Measurements from ENCODE around the gene MDFI.
A peak's percentile ranks its signal among the peaks of the same experiment; 100 is the strongest.

The MDFI gene

DNA sequence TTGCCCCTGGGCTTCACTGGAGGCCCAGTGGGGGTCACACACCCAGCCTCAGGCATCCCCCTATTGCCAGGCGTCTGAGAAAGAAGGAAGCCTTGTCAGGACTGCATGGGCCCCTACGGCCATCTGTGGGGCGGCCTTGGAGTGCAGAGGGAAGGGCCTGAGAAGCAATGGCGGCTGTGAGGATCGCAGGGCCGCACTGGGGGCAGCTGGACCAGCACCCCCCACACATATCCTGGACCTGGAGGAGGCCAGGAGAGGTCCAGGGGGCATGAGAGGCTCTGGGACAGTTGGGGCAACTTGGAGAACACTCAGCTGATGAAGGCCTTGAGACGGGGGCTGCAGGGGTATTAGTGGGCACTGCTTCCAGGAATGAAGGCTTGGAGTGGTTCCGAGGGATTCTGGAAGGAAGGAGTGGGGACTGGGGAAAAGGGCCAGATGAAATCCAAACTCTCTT lies 16.5 kb downstream of the MDFI start:
- no peak for DNase-seq (ENCODE audit: low spot score)
- H3K27ac ChIP-seq: peak overlapping the region; percentile 28; the same call in 1 of the 2 replicates
- POLR2A ChIA-PET (ENCODE audit: low non-redundant PET): no interaction called here
- CTCF ChIA-PET: no interaction called here
- TF ChIP-seq, protein P1, sequence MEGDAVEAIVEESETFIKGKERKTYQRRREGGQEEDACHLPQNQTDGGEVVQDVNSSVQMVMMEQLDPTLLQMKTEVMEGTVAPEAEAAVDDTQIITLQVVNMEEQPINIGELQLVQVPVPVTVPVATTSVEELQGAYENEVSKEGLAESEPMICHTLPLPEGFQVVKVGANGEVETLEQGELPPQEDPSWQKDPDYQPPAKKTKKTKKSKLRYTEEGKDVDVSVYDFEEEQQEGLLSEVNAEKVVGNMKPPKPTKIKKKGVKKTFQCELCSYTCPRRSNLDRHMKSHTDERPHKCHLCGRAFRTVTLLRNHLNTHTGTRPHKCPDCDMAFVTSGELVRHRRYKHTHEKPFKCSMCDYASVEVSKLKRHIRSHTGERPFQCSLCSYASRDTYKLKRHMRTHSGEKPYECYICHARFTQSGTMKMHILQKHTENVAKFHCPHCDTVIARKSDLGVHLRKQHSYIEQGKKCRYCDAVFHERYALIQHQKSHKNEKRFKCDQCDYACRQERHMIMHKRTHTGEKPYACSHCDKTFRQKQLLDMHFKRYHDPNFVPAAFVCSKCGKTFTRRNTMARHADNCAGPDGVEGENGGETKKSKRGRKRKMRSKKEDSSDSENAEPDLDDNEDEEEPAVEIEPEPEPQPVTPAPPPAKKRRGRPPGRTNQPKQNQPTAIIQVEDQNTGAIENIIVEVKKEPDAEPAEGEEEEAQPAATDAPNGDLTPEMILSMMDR (conservative IDR thresholded peaks at IDR 0.05; ENCODE audit: low read depth): no peak

DNA sequence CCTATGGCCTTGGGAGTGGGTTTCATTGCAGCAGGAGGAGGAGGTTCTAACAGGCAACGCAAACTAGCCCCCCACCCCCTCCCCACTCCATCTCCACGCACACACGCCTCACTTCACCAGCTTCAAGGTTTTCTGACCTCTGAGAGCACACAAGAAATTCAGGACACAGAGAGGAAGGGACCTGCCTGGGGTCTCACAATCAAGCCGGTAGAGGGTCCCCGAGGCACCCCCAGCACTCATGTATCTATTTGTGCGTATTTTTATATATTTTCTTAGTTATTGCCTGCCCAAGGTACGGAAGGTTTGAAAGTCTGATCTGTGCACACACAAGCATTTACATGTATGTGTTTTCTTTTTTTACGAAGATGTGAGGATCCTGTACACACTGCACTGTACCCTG lies 16.9 kb downstream of the MDFI start:
- DNase-seq (ENCODE audit: low spot score): no peak
- H3K27ac ChIP-seq: peak overlapping the region; percentile 33; the same call in 1 of the 2 replicates
- CTCF ChIA-PET: interaction anchor here (0.6 kb wide), 1 partner anchor 252 kb away, joined by 3 read pairs; no protein-coding TSS in a partner anchor
- TF ChIP-seq, protein P1 (conservative IDR thresholded peaks at IDR 0.05; ENCODE audit: low read depth): no peak
- POLR2A ChIA-PET (ENCODE audit: low non-redundant PET): interaction anchor here (0.6 kb wide), 1 partner anchor 60 kb away, joined by 3 read pairs; no protein-coding TSS in a partner anchor

DNA sequence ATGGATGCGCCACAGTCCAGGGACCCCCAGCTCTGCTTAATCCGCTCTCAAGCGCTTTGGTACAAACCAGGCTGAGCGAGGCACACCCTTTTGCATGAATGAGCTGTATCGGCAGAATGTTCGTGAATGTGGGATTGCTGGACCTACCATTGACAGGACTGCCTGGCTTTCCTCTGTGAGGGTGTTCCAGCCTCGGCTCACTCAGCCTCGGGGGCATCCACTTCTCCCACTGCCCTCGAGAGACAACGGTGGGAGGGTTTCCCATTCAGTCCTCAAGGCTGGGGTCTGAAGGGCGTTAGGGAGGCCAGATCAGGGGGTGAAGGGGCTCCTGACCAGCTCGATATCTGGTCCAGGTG lies 17.4 kb downstream of the MDFI start:
- TF ChIP-seq, protein P1 (conservative IDR thresholded peaks at IDR 0.05; ENCODE audit: low read depth): no peak
- no peak for DNase-seq (ENCODE audit: low spot score)
- CTCF ChIA-PET: interaction anchor here (0.6 kb wide), 1 partner anchor 252 kb away, joined by 3 read pairs; no protein-coding TSS in a partner anchor
- POLR2A ChIA-PET (ENCODE audit: low non-redundant PET): interaction anchor here (0.6 kb wide), 1 partner anchor 60 kb away, joined by 3 read pairs; no protein-coding TSS in a partner anchor
- peak overlapping the region; percentile 33; the same call in 1 of the 2 replicates for H3K27ac ChIP-seq

DNA sequence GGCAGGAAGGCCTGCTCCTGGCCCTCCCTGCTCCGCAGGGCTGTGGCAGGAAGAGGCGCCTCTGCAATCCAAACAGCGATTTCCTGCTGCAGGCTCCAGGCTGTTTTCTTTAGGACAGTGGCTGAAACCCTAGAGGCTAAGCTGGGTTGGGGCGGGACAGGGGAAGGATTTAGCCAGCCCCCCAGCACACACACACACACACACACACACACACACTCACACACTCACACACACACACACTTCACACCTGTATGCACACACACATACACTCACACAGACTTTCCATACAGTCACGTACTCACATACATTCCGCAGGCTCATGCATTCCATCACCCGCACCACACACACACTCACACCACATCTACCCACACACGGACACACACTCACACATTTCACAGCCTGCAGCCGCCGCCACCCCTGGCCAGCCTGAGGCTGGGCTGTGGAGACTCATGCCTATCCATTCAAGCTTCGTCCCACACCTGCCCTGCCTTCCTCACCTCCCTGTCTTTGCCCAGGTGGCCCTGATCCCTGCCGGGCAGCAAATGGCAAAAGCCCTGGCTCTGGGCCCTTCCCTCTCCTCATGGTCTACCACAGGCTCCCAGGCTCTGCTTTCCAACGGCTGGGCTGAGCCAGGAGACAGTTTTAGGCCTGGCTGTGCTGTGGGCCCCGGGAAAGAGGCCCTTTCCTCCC lies 17.9 kb downstream of the MDFI start:
- peak overlapping the region; percentile 33; the same call in 1 of the 2 replicates for H3K27ac ChIP-seq
- ChIA-PET POLR2A (ENCODE audit: low non-redundant PET) (no interaction called here), CTCF (interaction anchor here (0.6 kb wide), 1 partner anchor 28 kb away, joined by 4 read pairs; no protein-coding TSS in a partner anchor)
- no peak for DNase-seq (ENCODE audit: low spot score)
- TF ChIP-seq, protein P1 (conservative IDR thresholded peaks at IDR 0.05; ENCODE audit: low read depth): no peak

DNA sequence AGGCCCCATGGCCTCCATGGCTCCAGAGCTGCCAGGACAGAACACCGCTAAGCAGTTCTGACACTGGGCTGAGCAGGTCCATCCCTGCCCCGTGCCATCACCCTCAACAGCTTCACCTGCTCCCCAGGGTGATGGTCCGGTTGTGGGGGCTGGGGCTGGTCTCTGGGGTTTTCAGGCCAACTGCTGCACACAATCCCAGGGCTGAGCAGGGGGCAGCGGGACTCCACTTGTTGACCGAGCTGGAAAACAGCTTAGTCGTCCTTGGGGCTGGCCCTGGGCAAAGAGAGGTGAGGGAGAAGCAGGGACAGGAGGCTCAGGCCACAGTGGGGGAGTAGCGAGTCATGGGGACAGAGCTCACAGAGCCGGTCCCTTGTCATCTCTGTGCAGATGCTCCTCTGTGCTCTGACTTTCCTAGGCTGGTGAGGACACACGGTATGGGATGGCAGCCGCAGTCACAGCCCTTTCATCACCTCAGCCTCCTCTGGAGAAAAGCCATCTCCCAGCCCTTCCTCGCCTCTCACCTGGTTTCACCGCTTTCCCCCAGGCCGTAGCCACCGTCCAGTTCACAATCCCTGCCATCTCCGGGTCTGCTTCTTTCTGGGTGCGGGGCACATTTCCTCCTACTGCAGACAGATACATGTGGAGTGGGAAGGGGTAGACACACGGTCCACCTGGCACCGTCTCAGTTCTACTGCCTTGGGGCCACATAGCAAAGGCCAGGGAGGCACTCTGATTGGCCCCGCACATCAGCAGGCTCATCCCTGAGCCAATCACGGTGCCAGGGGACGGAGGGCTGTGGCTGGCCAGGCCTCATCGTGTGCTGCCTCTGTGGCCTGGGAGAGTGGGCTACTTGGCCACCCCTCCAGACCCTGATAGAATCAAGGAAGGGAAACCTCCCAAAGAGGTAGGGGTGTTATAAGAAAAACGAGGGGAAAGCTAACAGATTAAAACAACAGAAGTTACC lies 19.1 kb downstream of the MDFI start:
- CTCF ChIA-PET: interaction anchor here (0.5 to 1.2 kb wide), 3 partner anchors 27 to 55 kb away, joined by 3 to 7 read pairs (median 4); no protein-coding TSS in a partner anchor
- POLR2A ChIA-PET (ENCODE audit: low non-redundant PET): no interaction called here
- no peak for DNase-seq (ENCODE audit: low spot score)
- TF ChIP-seq, protein P1 (conservative IDR thresholded peaks at IDR 0.05; ENCODE audit: low read depth): no peak
- no peak overlapping the region for H3K27ac ChIP-seq

DNA sequence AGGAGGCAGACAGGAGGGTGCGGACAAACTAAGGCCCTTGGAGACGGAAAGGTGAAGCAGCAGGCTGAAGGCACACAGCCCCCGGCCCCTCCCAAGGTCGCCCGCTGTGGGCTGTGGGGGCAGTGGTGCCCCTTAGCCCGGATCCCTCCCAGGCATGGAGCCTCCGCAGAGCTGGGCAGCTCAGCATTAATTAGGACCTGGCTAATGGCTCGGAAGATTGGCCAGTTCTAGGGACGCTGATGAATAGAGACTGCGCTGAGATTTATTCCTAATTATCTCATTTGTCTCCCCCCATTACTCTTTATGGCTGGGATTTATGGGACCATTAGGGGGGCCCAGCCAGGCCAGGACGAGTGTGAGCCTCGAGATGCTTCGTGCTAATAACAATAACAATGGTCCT lies 20.4 kb downstream of the MDFI start:
- no peak for DNase-seq (ENCODE audit: low spot score)
- H3K27ac ChIP-seq: no peak overlapping the region
- ChIA-PET POLR2A (ENCODE audit: low non-redundant PET) (no interaction called here), CTCF (interaction anchor here (1.1 to 1.2 kb wide), 2 partner anchors 25 to 57 kb away, joined by 3 to 4 read pairs; no protein-coding TSS in a partner anchor)
- TF ChIP-seq, protein P1 (conservative IDR thresholded peaks at IDR 0.05; ENCODE audit: low read depth): no peak

Measured in RWPE1 (cell line).